Thyroid gland (tissue), 4 donors: ENCODE measurements around the gene NCAPG.

Experiments
- POLR2A ChIP-seq, 2 donors: fragments of 450-650 bp; IDR thresholded peaks; one replicate each; pipeline ENCODE4 v1.6.1; 2017; ENCODE audit warnings: antibody characterized with exemption in 2 of 2, mild to moderate bottlenecking in 2 of 2, moderate library complexity in 1 of 2
- TF ChIP-seq, protein P1 (sequence below), 6 experiments: fragments of 200-600 bp in 3 of 6; fragments of 450-650 bp in 3 of 6; sonication (generic) in 3 of 6; IDR thresholded peaks; one replicate each; pipeline ENCODE4 v1.5.1; 2016 to 2019; ENCODE audit warnings: antibody characterized with exemption in 6 of 6, mild to moderate bottlenecking in 2 of 6, inconsistent platforms in 1 of 6, moderate library complexity in 1 of 6

DNA sequence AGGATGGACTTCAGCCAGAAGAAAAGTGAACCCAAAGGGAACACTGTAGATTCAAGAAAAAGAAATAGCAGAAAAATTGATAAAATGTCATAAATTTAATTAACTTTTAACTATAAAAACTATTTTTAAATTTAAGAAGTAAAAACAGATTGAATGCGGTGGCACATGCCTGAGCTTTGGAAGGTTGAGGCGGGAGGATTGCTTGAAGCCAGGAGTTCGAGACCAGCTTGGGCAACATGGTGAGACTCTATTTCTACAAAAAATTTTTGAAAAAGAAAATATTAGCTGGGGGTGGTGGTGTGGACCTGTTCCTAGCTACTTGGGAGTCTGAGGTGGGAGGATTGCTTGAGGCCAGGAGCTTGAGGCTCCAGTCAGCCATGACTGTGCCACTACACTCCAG, 32.3 kb upstream of the NCAPG start:
- TF ChIP-seq, protein P1, sequence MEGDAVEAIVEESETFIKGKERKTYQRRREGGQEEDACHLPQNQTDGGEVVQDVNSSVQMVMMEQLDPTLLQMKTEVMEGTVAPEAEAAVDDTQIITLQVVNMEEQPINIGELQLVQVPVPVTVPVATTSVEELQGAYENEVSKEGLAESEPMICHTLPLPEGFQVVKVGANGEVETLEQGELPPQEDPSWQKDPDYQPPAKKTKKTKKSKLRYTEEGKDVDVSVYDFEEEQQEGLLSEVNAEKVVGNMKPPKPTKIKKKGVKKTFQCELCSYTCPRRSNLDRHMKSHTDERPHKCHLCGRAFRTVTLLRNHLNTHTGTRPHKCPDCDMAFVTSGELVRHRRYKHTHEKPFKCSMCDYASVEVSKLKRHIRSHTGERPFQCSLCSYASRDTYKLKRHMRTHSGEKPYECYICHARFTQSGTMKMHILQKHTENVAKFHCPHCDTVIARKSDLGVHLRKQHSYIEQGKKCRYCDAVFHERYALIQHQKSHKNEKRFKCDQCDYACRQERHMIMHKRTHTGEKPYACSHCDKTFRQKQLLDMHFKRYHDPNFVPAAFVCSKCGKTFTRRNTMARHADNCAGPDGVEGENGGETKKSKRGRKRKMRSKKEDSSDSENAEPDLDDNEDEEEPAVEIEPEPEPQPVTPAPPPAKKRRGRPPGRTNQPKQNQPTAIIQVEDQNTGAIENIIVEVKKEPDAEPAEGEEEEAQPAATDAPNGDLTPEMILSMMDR (IDR thresholded peaks at IDR 0.05), result no peak
- TF ChIP-seq POLR2A (IDR thresholded peaks at IDR 0.05), result no peak
